Measurements from ENCODE around the gene SARS2.

DNA sequence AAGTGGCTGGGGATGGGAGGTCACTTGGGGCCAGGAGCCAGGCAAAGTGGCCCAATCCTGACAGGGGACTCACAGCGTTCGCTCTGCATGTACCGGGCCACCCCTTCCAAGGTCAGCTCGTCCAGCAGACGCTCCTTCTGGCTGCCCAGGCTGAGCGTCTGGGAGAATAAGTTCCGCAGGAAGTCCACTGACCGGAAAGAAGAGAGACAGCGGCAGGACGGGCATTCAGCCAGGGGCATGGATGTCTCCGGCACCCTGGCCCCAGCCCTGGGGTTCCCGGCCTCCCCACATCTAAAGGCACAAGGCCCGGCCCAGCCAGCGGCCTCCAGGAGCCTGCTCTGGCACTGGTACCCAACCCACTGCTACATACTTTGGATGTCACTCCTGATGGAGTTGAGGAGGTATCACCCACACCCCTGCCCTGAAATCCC is 37.2 kb downstream of the SARS2 start:
- no peak for TF ChIP-seq POLR2A (IDR thresholded peaks at IDR 0.05)
- TF ChIP-seq, protein P1, sequence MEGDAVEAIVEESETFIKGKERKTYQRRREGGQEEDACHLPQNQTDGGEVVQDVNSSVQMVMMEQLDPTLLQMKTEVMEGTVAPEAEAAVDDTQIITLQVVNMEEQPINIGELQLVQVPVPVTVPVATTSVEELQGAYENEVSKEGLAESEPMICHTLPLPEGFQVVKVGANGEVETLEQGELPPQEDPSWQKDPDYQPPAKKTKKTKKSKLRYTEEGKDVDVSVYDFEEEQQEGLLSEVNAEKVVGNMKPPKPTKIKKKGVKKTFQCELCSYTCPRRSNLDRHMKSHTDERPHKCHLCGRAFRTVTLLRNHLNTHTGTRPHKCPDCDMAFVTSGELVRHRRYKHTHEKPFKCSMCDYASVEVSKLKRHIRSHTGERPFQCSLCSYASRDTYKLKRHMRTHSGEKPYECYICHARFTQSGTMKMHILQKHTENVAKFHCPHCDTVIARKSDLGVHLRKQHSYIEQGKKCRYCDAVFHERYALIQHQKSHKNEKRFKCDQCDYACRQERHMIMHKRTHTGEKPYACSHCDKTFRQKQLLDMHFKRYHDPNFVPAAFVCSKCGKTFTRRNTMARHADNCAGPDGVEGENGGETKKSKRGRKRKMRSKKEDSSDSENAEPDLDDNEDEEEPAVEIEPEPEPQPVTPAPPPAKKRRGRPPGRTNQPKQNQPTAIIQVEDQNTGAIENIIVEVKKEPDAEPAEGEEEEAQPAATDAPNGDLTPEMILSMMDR (IDR thresholded peaks at IDR 0.05) = no peak

Data from prostate gland (tissue), 2 donors.